Measurements from ENCODE around the gene SP3.

- TF ChIP-seq CTCF (IDR thresholded peaks at IDR 0.05; ENCODE audit: low read depth, low read length) (no peak), POLR2A (IDR thresholded peaks at IDR 0.05; ENCODE audit: extremely low read depth, insufficient read length) (no peak)
- TF ChIP-seq, protein P1, sequence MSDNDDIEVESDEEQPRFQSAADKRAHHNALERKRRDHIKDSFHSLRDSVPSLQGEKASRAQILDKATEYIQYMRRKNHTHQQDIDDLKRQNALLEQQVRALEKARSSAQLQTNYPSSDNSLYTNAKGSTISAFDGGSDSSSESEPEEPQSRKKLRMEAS (IDR thresholded peaks at IDR 0.05; ENCODE audit: low read depth, low read length) = no peak
Observed at GRCh38 chr2:173903601-173904394, 61.4 kb downstream of the SP3 start.
